DMS153 treated with DMSO at 0.1 percent for 48 hours (cell line): ENCODE data around the gene EPB41L3.
"Not testable (repeated sequence)": the region's sequence is repeated elsewhere in the genome, so short reads cannot be mapped to it uniquely, and the experiment has no call there.

Source experiments
- DNase-seq: peaks from one replicate; lab custom pipeline; 2025; ENCODE audit not compliant: unreplicated experiment; lab: John Stamatoyannopoulos, UW

Gene EPB41L3

DNA sequence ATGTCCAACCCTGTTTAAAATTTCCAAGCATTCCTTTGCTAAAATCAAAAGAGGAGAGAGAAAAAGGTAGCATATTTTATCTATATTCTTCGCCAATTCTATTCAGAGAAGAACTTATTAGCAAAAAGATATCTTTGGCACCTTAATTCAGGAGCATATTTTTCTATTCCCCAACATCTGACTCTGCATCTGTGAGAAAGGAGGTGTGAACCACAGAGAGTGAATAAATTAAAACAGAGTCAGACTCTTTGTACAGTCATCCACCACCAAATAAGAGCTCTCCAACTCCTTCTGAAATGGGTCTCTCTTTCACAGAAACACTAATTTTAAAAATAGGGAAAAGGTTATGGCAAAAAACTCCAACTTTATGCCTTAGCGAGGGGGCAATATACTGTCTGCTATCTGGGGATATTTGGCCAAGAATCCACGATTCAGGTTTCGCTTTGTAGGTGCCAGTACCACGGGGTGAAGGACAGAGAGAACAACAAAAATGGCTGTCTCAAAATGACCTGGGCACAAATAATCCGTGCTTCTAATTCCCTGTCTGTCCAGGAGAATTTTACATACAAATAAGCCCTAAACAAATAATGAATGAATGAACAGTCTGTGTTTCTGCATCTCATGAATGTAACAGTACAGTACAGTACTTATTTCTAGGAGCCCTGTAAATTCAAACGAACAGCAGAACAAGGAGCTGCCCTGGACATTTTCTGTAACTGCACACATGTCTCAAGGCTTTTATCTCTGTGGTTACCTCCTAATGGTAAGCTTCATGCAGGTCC, 43.4 kb downstream of the EPB41L3 start:
- no peak for DNase-seq

- DNase-seq, result no peak
Observed at GRCh38 chr18:5498452-5498851, 45.3 kb downstream of the EPB41L3 start.

DNA sequence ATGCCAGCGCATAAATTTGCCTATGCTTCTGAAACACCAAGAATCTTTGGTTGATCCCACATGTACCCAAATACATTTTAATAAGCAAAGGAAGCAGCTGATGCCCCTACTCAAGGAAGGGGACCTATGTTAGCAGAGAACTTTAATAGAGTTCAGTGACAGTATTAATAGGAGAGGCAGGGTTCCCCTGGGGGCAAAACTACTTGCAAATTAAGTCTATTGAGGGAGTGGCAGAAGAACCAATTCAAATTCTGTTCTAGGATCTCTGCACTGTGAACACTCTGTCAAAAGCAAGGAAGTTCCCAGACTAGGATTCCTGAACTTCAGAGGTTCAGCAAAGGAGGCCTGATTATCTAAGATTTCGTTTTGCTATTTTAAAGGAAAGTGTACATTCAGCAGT, 47.5 kb downstream of the EPB41L3 start:
- no peak for DNase-seq

DNA sequence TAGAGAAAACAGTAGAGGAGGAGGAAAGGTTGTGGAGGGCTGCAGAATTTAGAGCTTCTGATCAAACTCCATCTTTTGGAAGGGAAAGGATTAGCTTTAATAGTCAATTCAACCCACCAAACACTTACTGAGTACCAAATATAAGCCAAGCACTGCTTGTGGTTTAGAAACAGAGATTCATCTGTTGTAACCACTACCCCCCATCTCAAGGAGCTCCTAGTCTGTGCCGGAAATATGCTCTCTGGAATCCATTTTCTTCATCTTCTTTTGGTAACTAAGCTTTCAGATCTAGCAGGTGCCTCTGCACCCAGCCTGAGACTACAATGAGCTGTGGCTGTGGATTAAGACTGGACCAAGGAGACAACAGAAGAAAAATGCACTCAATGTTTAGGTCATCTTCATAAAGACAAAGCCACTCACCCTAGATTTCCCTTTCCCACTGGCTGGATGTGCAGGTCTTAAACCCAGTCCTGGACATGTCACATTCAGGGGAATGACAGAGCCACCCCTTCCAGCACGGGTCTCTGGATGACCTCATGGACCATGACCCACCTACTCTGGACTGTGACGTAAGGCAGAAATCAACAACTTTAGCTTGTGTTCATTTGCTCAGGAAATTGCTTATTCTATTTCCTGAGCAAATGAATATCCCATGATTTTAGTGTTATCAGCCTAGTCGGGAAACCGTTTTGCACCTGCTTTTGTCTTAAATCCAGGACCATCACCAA, 52.9 kb downstream of the EPB41L3 start:
- no peak for DNase-seq

DNA sequence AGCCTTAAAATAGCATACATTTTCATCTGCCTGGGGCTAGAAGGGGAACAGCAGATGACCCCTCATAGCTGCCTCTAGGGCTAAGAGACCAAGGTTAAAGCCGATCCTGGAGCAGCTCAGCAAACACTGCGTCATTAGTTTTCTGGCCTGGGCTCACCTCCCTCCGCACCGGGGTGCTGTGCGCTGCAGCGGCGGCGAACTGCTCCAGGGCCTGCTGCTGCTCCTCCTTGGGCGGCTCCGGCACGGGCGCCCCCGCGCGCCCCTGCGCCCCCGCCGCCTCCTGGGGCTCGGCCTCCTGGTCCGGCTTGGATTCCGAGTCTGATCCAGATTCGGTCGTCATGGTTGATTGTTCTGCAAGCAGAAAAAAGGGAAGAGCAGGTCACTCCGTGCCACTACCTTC, 55.0 kb downstream of the EPB41L3 start:
- no peak for DNase-seq

GRCh38 chr18:5488044-5488443, 55.8 kb downstream of the EPB41L3 start:
- not testable (repeated sequence) for DNase-seq

DNA sequence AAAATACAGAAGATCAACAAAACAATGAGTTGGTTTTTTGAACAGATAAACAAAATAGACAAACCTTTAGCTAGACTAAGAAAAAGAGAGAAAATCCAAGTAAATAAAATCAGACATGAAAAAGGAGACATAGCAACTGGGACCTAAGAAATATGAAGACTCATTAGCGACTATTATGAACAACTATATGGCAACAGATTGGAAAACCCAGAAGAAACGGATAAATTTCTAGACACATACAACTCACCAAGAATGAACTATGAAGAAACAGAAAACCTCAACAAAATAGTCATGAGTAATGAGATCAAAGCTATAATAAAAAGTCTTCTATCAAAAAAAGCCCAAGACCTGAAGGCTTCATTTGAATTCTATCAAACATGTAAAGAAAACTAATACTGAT, 59.3 kb downstream of the EPB41L3 start:
- no peak for DNase-seq

- no peak for DNase-seq
Observed at GRCh38 chr18:5481621-5482020, 62.2 kb downstream of the EPB41L3 start.

DNA sequence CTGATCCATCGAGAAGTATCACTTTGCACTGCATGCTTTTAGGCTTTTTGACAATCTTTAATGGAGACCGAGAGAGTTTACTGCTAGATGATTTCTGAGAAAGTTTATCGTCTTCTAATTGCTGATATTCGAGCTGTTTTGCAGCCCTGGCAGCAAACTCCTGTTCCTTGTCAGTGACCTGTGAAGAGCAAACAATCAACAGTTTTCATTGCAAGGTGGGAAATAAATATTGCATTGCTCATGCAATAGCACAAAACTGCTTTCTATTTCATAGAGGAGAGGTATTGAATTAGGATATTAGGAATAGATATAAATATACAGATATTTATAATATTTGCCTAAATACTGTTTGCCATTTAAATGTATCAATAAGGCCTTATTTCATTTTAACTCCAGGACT, 65.5 kb downstream of the EPB41L3 start:
- DNase-seq, result no peak

GRCh38 chr18:5476961-5477800, 66.6 kb downstream of the EPB41L3 start:
- no peak for DNase-seq

GRCh38 chr18:5475267-5475666, 68.5 kb downstream of the EPB41L3 start:
- no peak for DNase-seq

DNA sequence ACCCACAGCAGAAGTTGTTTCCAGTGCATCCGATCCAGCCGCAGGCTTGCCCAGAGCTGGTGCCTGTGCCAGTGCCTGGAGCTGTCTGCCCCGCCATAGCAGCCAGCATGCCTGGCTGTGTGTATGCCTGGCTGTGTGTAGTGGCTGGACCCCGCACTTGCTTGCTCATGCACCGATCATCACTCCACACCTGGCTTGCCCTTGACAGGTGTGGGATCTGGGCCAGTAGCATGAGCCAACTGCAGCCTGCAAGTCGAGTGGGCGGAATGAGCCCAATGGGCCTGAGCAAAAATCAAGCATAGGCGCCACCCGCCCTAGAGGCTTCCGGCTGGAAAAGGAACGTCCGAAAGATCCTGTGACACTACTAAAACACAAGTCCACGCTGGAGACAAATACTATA, 74.5 kb downstream of the EPB41L3 start:
- no peak for DNase-seq

DNA sequence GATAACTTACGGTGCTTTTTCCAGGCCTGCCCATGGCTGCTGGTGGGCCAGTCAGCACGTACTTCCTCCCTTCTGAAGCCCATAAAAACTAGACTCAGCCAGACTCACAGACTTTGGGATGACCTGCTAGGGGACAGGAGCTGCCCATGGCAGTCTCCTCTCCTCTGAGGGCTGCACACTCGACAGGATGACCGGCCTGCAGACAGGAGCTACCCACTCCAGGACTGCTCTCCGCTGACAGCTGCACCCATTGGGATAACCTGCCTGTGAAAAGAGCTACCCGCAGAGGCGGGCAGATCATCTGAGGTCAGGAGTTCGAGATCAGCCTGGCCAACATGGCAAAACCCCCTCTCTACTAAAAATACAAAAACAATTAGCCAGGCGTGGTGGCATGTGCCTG, 75.4 kb downstream of the EPB41L3 start:
- DNase-seq, result no peak

GRCh38 chr18:5467671-5468070, 76.1 kb downstream of the EPB41L3 start:
- no peak for DNase-seq

GRCh38 chr18:5466256-5466655, 77.5 kb downstream of the EPB41L3 start:
- no peak for DNase-seq

DNA sequence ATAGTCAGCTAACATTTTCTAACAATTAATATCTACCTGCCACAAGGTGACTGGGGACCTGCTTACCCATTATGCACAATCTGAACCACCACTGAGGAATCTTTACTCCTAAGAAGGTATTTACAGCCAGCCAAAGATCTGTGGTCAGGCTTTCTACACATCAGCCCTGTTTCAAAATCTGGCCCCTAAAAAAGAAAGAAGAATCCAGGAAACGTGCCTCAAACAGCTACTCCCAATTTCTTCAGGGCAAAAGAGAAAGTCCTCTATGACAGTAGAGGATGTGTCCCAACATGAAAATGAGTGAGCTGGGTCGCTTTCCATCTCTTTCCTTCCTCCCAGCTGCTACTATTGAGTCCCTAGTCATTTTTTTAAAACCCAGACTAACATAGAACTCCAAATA, 79.5 kb downstream of the EPB41L3 start:
- DNase-seq, result no peak

DNA sequence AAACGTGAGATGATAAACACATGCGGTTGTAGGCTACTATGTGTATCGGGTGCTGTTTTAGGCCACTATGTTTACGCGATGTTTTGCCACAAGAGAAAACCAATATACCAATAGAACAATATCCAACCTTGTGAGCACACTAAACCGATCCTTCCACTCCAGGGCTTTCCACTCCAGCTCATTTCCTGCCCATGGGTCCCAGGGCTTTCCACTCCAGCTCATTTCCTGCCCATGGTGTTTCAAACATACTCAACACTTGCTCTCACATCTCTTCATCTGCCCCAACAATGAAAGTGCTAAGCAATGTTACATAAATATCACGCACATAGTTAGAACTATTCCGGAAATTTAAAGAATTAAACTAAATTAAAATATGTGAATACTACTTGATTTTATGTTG, 80.0 kb downstream of the EPB41L3 start:
- DNase-seq, result no peak

- DNase-seq, result no peak
Observed at GRCh38 chr18:5463390-5463789, 80.4 kb downstream of the EPB41L3 start.

- DNase-seq, result no peak
Observed at GRCh38 chr18:5462227-5462626, 81.6 kb downstream of the EPB41L3 start.

DNA sequence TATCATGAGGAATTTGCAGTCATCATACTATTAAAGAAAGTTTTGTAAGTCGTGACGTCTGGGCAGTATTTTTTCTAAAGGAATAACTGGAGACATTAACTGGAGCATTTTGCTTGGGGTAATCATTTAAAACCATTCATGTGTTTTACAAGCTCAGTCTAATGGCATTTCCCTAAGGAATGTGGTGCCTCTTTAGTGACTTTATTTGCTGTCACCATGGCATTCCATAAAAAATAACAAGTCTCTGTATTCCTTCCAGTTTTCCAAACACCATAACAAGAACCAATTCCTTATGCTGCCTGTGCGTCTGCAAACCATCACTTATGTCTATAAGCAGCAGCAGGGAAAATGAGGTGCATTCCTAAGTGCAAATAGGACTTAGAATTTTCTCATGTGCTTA, 82.8 kb downstream of the EPB41L3 start:
- no peak for DNase-seq

- no peak for DNase-seq
Observed at GRCh38 chr18:5457462-5457957, 86.3 kb downstream of the EPB41L3 start.
